ENCODE measurements around the gene RNF141. TPM values are rescaled to one million over a fixed set of nuclear protein-coding genes. Genes with fewer than 3 reads are reported as not detected.
A peak's percentile ranks its signal among the peaks of the same experiment; 100 is the strongest.

The RNF141 gene
- total and polyA plus RNA-seq, 2 donors (not counting 1 experiment from before 2014, with no cell fraction given): 32.5 to 43.5 TPM

DNA sequence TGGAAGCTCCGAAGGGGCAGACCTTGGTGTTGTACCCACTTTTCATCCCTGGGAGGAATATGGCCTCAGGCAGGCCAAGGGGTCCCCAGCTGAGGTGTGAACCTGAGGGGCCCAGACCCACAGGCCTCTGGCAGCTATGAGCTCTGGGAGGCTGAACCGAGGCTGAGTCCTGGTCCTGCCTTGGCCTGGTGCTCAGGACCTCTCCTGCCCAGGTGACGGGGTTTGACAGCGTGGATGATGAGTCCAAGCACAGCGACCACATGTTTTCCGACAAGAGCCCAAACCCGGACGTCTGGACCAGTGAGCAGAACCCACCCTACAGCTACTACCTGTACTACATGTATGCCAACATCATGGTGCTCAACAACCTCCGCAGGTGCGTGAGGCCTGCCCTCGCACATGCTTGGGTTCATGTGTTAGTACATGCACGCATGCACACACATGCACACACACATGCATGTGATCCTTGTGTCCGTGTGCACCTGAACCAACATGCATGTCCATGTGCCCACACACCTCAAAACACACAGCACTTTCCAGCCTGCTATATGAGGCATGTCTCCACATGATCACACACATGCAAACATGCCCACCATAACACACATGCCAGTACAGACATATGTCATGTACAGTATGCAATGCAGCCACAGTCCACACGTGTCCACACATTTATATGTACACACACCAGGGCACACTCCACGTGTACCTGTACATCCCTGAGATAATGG is 40.9 kb downstream of the RNF141 start:
- no peak for DNase-seq (ENCODE audit: low read depth in 2 of 2)
- H3K4me1 ChIP-seq (ENCODE audit: control insufficient read depth, extremely low read depth, insufficient read depth, low read length): no peaks in the 10 kb centered on the region
- H3K9ac ChIP-seq (ENCODE audit: insufficient read depth, low read length): no peak overlapping the region
- no peak overlapping the region for H3K4me2 ChIP-seq (ENCODE audit: extremely low read depth, insufficient read depth, low read length)
- no peaks in the 10 kb centered on the region for H3K9me3 ChIP-seq (ENCODE audit: control insufficient read depth, insufficient read depth, low read depth, low read length)
- peaks cover 11% of the 10 kb centered on the region for H3K36me3 ChIP-seq (ENCODE audit: control insufficient read depth, insufficient read depth, low read length)
- H3K4me3 ChIP-seq (replicated peaks in 1 of 4; ENCODE audit: control extremely low read depth in 1 of 4, insufficient read depth in 1 of 4, low read depth in 3 of 4, low read length in 4 of 4): no peak overlapping the region
- no peaks in the 10 kb centered on the region for H4K20me1 ChIP-seq (ENCODE audit: control insufficient read depth, extremely low read depth, insufficient read depth, low read length)
- H3K27me3 ChIP-seq (ENCODE audit: control insufficient read depth, insufficient read depth, low read length): no peaks in the 10 kb centered on the region
- H3K79me2 ChIP-seq (ENCODE audit: control insufficient read depth, insufficient read depth, low read length): no peaks in the 10 kb centered on the region
- H2AFZ ChIP-seq (ENCODE audit: low read length): no peak overlapping the region
- H3K27ac ChIP-seq (ENCODE audit: insufficient read depth, low read length): no peak overlapping the region
- TF ChIP-seq, protein P1, sequence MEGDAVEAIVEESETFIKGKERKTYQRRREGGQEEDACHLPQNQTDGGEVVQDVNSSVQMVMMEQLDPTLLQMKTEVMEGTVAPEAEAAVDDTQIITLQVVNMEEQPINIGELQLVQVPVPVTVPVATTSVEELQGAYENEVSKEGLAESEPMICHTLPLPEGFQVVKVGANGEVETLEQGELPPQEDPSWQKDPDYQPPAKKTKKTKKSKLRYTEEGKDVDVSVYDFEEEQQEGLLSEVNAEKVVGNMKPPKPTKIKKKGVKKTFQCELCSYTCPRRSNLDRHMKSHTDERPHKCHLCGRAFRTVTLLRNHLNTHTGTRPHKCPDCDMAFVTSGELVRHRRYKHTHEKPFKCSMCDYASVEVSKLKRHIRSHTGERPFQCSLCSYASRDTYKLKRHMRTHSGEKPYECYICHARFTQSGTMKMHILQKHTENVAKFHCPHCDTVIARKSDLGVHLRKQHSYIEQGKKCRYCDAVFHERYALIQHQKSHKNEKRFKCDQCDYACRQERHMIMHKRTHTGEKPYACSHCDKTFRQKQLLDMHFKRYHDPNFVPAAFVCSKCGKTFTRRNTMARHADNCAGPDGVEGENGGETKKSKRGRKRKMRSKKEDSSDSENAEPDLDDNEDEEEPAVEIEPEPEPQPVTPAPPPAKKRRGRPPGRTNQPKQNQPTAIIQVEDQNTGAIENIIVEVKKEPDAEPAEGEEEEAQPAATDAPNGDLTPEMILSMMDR (conservative IDR thresholded peaks at IDR 0.05 in 1 of 2, IDR thresholded peaks at IDR 0.05 in 1 of 2; ENCODE audit: low read depth in 1 of 2, low read length in 2 of 2): no peak
- TF ChIP-seq EZH2 (IDR thresholded peaks at IDR 0.05; ENCODE audit: low read length, missing control alignments): no peak

DNA sequence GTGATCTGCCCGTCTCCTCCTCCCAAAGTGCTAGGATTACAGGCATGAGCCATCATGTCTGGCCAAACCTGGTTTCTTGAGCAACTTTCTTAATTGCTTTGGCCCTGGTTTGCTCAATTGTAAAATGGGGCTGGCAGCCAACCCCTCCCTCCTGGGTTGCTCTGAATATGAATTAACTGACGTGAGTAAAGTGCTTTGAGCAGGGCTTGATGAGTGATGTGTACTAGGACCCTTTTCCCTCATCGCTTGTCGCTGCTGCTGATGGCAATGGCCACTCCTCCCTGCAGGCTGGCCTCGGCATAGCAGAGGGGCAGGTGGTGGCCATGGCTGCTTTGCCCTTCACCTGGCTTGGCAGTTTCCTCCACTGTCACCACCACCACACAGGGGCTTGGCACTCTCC is 41.5 kb downstream of the RNF141 start:
- TF ChIP-seq, protein P1 (conservative IDR thresholded peaks at IDR 0.05 in 1 of 2, IDR thresholded peaks at IDR 0.05 in 1 of 2; ENCODE audit: low read depth in 1 of 2, low read length in 2 of 2): no peak
- TF ChIP-seq EZH2 (IDR thresholded peaks at IDR 0.05; ENCODE audit: low read length, missing control alignments): no peak
- no peak overlapping the region for H3K9ac ChIP-seq (ENCODE audit: insufficient read depth, low read length)
- H3K4me1 ChIP-seq (ENCODE audit: control insufficient read depth, extremely low read depth, insufficient read depth, low read length): no peaks in the 10 kb centered on the region
- H3K79me2 ChIP-seq (ENCODE audit: control insufficient read depth, insufficient read depth, low read length): no peaks in the 10 kb centered on the region
- no peak overlapping the region for H3K4me3 ChIP-seq (replicated peaks in 1 of 4; ENCODE audit: control extremely low read depth in 1 of 4, insufficient read depth in 1 of 4, low read depth in 3 of 4, low read length in 4 of 4)
- no peaks in the 10 kb centered on the region for H4K20me1 ChIP-seq (ENCODE audit: control insufficient read depth, extremely low read depth, insufficient read depth, low read length)
- no peak overlapping the region for H2AFZ ChIP-seq (ENCODE audit: low read length)
- H3K9me3 ChIP-seq (ENCODE audit: control insufficient read depth, insufficient read depth, low read depth, low read length): no peaks in the 10 kb centered on the region
- no peak overlapping the region for H3K27ac ChIP-seq (ENCODE audit: insufficient read depth, low read length)
- peaks cover 11% of the 10 kb centered on the region for H3K36me3 ChIP-seq (ENCODE audit: control insufficient read depth, insufficient read depth, low read length)
- no peaks in the 10 kb centered on the region for H3K27me3 ChIP-seq (ENCODE audit: control insufficient read depth, insufficient read depth, low read length)
- no peak overlapping the region for H3K4me2 ChIP-seq (ENCODE audit: extremely low read depth, insufficient read depth, low read length)
- DNase-seq (ENCODE audit: low read depth in 2 of 2): peak in 1 of 2 donors; percentile 34

DNA sequence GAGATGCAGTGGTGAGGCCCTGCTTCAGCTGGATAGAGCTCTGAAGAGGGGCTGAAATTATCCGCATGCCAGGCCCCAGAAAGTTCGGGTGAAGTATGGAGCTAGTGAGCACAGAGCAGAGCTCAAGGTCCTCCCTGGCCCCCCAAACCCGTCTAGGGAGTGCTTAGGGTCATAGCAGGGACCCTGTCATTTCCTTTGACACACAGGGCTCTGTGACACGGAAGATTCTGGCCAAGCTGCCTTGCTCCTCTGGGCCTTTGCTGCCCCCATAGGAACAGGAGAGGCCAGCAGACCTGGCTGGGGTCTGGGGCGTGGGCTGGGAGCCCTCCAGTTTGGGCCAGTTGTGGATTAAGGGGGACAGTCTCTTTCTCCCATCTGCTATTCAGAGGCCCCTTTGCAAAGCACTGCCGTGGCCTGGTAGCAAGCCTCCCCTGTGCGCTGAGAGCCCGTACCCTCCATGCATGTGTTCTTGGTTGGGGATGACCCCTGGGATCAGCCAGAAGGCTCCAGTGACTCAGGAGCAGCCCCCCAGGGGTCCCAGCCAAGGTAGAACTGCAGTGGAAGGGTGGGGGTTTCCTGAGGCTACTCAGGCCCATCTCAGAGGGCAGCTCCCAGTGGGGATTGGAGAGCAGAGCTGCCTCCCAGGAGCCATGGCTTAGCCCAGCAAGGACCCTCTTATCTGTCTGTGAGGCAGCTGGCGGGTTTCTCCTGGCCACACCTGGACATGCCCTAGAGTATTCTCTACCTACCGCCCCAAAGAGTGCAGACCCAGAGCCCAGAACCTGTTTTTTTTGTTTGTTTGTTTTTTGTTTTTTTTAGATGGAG is 42.3 kb downstream of the RNF141 start:
- H3K27me3 ChIP-seq (ENCODE audit: control insufficient read depth, insufficient read depth, low read length): no peaks in the 10 kb centered on the region
- no peak overlapping the region for H3K9ac ChIP-seq (ENCODE audit: insufficient read depth, low read length)
- H3K9me3 ChIP-seq (ENCODE audit: control insufficient read depth, insufficient read depth, low read depth, low read length): no peaks in the 10 kb centered on the region
- H3K4me2 ChIP-seq (ENCODE audit: extremely low read depth, insufficient read depth, low read length): no peak overlapping the region
- H2AFZ ChIP-seq (ENCODE audit: low read length): no peak overlapping the region
- no peak overlapping the region for H3K4me3 ChIP-seq (replicated peaks in 1 of 4; ENCODE audit: control extremely low read depth in 1 of 4, insufficient read depth in 1 of 4, low read depth in 3 of 4, low read length in 4 of 4)
- peaks cover 11% of the 10 kb centered on the region for H3K36me3 ChIP-seq (ENCODE audit: control insufficient read depth, insufficient read depth, low read length)
- H3K27ac ChIP-seq (ENCODE audit: insufficient read depth, low read length): no peak overlapping the region
- no peak for DNase-seq (ENCODE audit: low read depth in 2 of 2)
- H4K20me1 ChIP-seq (ENCODE audit: control insufficient read depth, extremely low read depth, insufficient read depth, low read length): no peaks in the 10 kb centered on the region
- TF ChIP-seq, protein P1 (conservative IDR thresholded peaks at IDR 0.05 in 1 of 2, IDR thresholded peaks at IDR 0.05 in 1 of 2; ENCODE audit: low read depth in 1 of 2, low read length in 2 of 2): no peak
- TF ChIP-seq EZH2 (IDR thresholded peaks at IDR 0.05; ENCODE audit: low read length, missing control alignments): no peak
- H3K79me2 ChIP-seq (ENCODE audit: control insufficient read depth, insufficient read depth, low read length): no peaks in the 10 kb centered on the region
- H3K4me1 ChIP-seq (ENCODE audit: control insufficient read depth, extremely low read depth, insufficient read depth, low read length): no peaks in the 10 kb centered on the region

Data from fibroblast of lung (primary cell).